Gastrocnemius medialis (tissue), 4 donors: ENCODE data around the gene FALEC.

ENCODE experiments used
- POLR2A ChIP-seq, 2 donors: fragments of 450-650 bp; IDR thresholded peaks; one replicate each; pipeline ENCODE4 v1.6.1; 2017; ENCODE audit warnings: antibody characterized with exemption in 2 of 2, mild to moderate bottlenecking in 2 of 2, moderate library complexity in 2 of 2
- TF ChIP-seq, protein P1 (sequence below), 5 experiments: fragments of 450-650 bp in 3 of 5; fragments of 200-600 bp in 2 of 5; sonication (generic) in 2 of 5; IDR thresholded peaks in 4 of 5; conservative IDR thresholded peaks in 1 of 5; 1 replicate in 4 of 5; 2 replicates in 1 of 5; pipeline ENCODE4 v1.5.1; 2016 to 2019; ENCODE audit warnings: antibody characterized with exemption in 5 of 5, mild to moderate bottlenecking in 3 of 5, moderate library complexity in 3 of 5

DNA sequence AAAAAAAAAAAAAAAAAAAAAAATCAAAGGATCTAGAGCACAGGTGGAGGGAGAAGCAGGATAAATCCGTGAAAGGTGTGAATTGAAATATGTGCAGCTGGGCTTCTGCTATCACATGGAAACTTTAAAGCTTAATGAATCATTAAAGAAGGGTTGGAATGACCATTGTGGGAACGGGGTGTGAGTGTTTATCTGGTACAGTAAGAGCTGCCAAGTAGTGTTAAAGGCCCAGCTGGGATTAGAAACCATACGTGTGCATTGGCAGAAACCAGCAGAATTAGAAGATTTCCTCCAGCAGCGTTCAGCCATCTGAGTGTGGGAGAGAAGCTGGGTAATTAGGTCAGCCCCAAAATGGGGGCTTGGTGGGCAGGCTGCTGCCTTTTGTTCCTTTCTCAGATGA lies 13.5 kb downstream of the FALEC start:
- TF ChIP-seq, protein P1, sequence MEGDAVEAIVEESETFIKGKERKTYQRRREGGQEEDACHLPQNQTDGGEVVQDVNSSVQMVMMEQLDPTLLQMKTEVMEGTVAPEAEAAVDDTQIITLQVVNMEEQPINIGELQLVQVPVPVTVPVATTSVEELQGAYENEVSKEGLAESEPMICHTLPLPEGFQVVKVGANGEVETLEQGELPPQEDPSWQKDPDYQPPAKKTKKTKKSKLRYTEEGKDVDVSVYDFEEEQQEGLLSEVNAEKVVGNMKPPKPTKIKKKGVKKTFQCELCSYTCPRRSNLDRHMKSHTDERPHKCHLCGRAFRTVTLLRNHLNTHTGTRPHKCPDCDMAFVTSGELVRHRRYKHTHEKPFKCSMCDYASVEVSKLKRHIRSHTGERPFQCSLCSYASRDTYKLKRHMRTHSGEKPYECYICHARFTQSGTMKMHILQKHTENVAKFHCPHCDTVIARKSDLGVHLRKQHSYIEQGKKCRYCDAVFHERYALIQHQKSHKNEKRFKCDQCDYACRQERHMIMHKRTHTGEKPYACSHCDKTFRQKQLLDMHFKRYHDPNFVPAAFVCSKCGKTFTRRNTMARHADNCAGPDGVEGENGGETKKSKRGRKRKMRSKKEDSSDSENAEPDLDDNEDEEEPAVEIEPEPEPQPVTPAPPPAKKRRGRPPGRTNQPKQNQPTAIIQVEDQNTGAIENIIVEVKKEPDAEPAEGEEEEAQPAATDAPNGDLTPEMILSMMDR (IDR thresholded peaks at IDR 0.05 in 4 of 5, conservative IDR thresholded peaks at IDR 0.05 in 1 of 5): no peak
- no peak for TF ChIP-seq POLR2A (IDR thresholded peaks at IDR 0.05)
